ENCODE measurements around the gene BICDL1.
"Not testable (repeated sequence)": the region's sequence is repeated elsewhere in the genome, so short reads cannot be mapped to it uniquely, and the experiment has no call there.

Gene BICDL1, protein sequence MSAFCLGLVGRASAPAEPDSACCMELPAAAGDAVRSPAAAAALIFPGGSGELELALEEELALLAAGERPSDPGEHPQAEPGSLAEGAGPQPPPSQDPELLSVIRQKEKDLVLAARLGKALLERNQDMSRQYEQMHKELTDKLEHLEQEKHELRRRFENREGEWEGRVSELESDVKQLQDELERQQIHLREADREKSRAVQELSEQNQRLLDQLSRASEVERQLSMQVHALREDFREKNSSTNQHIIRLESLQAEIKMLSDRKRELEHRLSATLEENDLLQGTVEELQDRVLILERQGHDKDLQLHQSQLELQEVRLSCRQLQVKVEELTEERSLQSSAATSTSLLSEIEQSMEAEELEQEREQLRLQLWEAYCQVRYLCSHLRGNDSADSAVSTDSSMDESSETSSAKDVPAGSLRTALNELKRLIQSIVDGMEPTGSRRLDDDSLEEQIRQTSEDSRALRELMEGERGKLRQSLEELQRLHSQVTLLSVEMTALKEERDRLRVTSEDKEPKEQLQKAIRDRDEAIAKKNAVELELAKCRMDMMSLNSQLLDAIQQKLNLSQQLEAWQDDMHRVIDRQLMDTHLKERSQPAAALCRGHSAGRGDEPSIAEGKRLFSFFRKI

DNA sequence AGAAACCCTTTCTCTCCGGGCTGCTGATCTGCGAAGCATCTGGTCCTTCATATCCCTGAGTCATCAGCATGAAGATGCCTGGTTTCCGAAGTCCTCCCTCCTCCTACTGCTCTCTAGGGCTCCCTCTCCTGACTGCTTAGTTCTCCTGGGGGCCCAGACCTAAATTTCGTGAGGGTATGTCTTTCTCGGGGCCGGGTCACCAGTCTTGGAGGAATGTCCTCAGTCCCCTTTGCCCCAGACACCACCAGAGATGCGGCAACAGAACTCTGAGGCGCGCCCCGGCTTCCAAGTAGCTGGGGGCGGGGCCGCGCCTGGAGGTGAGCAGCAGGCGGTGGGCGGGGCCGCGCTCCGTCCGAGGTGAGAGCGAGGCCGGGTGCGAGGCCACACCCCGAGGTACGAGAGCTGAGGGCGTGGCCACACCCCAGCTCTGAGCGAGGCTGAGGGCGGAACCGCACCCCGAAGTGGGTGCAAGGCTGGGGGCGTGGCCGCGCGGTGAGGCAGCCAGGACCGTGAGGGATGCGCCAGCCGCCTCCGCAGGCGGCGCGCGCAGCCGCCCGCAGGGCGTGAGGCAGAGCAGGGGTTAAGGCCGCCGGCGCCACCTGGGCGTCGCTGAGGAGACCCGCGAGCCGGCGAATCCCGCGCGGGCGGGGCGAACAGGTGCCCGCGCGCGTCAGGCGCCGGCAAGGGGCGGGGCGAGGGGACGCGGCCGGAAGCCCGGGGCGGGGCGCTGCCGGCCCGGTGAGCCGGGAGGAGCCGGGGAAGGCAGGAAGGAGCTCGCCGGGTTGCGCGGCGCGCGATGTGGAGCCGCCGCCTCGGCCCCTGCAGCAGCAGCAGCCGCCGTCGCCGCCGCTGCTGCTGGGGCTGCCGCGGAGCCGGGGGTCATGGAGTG is at the start of gene BICDL1:
BICDL1 (plus strand) TSS at position 765 of the 889 bp plus-strand sequence. CDS start 633 bp downstream, outside the sequence.
- peak; percentile 98 for DNase-seq (ENCODE audit: low read depth)

DNA sequence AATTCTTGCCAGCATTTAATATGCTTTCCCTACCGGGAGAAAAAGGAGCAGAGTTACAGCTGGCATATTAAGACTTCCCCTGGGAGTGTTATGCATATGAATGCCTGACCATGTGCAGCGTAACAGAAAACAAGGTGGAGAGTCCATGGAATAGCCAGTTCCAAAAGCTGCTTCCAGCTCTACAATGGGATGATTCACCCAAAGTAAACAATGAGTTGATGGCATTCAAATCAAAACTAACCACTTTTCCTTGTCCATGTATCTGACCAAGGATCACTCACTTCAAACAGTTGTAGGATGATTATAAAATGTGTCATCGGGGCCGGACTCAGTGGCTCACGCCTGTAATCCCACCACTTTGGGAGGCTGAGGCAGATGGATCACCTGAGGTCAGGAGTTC is 48.1 kb upstream of the BICDL1 start:
- DNase-seq (ENCODE audit: low read depth) = no peak

DNA sequence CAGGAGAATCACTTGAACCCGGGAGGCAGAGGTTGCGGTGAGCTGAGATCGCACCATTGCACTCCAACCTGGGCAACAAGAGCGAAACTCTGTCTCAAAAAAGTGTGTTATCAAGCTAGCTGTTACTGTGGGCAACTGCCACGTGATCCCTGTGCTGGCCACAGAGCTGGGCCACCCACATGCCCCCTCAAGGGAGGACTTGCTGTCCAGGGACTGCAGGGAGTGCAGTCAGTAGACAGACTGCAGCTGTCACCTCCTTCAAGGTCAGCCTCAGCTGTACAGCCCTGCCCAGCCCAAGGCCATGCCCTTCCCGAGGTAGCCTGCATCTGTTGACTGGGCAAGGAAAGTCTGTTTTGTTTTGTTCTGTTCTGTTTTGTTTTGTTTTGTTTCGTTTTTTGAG is 46.6 kb upstream of the BICDL1 start:
- no peak for DNase-seq (ENCODE audit: low read depth)

DNA sequence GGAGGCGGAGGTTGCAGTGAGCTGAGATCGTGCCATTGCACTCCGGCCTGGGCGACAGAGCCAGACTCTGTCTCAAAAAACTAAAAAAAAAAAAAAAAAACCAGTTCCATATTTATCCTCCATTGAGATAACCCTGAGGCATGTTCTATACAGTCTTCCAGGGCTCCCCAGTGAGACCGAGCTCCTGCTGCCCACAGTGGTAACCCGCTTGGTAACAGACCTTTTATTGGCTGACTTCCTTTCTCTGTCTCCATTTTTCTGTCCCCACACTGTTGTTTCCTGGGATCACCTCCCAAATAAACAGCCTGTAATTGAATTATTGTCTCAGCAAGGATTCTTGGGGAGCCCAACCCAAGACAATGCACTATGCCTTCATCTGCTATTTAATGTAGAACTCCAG is 42.8 kb upstream of the BICDL1 start:
- no peak for DNase-seq (ENCODE audit: low read depth)

- no peak for DNase-seq (ENCODE audit: low read depth)
Measured at GRCh38 chr12:119949145-119949544, 39.9 kb upstream of the BICDL1 start.

GRCh38 chr12:119949594-119949993 is 39.4 kb upstream of the BICDL1 start:
- DNase-seq (ENCODE audit: low read depth) = no peak

- DNase-seq (ENCODE audit: low read depth) = no peak
Measured at GRCh38 chr12:119956047-119956446, 33.0 kb upstream of the BICDL1 start.

- DNase-seq (ENCODE audit: low read depth) = no peak
Measured at GRCh38 chr12:119957135-119957534, 31.9 kb upstream of the BICDL1 start.

GRCh38 chr12:119959435-119959834 is 29.6 kb upstream of the BICDL1 start:
- no peak for DNase-seq (ENCODE audit: low read depth)

- no peak for DNase-seq (ENCODE audit: low read depth)
Measured at GRCh38 chr12:119964123-119964522, 24.9 kb upstream of the BICDL1 start.

GRCh38 chr12:119964929-119965328 is 24.1 kb upstream of the BICDL1 start:
- DNase-seq (ENCODE audit: low read depth) = no peak

DNA sequence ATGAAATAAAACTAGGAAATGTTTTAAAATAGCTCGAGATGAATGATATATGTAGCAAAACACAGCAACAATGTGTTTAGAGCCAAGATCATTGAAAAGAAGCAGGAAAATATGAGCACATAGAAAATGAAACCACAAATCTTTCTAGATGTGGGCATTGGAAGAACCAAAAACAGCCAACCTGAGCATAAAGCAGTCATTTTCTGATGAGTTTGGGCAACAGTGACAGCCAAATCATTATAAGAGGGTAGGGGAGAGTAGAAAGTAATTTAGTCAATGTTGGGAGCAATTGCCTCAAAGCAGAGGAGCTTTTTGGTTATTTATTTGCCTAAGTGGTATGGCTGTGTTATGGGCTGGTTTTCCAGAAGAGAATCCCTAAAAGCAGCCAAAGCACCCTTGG is 8.8 kb upstream of the BICDL1 start:
- DNase-seq (ENCODE audit: low read depth) = no peak

DNA sequence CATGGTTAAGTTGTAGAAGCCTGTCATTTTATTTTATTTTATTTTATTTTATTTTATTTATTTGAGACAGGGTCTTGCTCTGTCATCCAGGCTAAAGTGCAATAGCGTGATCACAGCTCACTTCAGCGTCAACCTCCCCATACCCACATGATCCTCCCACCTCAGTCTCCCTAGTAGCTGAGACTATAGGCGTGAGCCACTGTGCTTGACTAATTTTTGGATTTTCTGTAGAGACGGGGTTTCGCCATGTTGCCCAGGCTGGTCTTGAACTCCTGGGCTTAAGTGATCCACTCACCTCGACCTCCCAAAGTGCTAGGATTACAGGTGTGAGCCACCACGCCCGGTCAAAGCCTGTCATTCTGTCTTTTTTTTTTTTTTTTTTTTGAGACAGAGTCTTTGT is 8.3 kb upstream of the BICDL1 start:
- not testable (repeated sequence) for DNase-seq (ENCODE audit: low read depth)

DNA sequence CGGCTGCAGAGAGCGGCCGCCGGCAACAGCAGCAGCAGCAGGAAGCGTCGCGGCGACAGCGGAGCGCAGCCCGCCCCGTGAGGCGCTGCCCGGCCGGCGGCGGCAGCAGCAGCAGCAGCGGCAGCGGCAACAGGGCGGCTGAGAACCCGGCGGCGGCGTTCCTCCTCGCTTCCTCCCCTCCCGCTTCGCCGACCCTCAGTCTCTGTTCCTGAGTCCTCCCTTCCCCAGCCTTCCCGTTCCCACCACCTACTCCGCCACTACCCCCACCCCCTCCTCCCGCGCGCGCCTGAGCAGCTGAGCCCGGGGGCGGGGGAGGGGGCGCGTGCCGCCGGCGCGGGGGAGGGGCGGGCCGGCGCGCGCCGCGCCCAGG is 310 bp downstream of the BICDL1 start:
- no peak for DNase-seq (ENCODE audit: low read depth)

DNA sequence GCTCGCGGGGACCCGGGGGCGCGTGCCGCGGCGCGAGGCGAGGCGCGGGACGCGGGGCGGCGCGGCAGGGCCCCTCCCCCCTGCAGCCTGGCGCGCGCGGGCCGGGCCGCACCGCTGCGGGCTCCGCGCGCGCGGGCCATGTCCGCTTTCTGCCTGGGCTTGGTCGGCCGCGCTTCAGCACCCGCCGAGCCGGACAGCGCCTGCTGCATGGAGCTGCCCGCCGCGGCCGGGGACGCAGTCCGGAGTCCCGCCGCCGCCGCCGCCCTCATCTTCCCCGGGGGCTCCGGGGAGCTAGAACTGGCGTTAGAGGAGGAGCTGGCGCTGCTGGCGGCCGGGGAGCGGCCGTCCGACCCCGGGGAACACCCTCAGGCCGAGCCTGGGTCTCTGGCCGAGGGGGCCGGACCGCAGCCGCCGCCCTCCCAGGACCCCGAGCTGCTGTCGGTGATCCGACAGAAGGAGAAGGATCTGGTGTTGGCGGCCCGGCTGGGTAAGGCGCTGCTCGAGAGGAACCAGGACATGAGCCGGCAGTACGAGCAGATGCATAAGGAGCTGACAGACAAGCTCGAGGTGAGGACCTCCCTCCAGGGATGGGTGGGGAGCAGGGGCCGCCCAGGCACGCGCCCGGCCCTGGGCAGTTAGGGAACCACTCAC is 820 bp downstream of the BICDL1 start:
- DNase-seq (ENCODE audit: low read depth) = peak; percentile 56

GRCh38 chr12:119990382-119990874 is 1.4 kb downstream of the BICDL1 start:
- no peak for DNase-seq (ENCODE audit: low read depth)

DNA sequence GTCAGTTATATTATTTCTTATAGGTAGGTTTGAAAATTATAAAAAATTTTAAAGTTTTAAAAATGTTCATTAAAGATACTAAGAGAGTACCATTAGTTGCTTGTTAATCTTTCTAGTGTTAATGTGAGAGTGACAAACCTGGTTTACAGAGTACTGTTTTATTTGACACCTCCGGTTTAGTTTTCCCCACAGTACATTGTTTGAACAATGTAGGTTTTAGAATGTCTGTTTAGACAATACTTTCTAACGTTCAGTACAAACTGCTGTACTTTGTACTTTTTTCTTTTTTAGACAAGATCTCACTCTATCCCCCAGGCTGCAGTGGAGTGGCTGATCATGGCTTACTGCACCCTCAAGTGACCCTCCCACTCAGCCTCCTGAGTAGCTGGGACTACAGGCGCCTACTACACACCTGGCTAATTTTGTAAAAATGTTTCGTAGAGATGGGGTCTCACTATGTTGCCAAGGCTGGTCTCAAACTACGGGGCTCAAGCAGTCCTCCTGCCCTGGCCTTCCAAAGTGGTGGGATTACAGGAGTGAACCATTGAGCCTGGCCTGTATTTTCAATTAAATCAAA is 3.2 kb downstream of the BICDL1 start:
- no peak for DNase-seq (ENCODE audit: low read depth)

DNA sequence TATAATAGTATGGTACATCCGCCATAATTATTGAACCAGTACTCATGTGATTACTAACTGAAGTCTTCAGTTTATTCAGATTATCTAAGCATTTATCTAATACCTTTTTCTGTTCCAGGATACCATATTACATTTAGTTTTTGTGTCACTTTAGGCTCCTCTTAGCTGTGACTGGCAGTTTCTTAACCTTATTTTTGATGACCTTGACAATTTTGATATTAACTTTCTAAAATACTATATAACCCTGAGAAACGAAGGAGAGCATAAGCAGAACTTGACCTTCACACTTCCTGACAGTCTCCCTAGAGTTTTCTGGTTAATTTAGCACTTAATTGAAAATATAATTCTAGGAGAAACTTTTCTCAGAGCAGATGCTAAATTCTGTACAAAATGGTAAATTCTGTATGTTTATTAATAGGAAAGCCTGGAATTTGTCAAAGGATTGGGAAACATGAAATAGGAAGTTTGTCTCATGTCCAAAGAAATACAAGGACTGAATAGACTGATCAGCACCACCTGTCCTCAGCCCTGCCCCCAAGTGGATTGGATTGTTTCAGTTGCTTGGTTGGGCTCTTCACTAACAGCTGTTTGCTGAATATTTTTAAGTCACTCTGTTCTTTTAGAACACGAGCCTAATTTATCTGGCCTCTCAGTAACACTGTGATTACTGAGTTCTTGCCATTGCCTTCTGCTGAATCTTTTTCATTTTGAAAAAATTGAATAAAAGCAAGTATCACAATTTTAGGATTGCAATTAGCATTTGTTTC is 6.0 kb downstream of the BICDL1 start:
- no peak for DNase-seq (ENCODE audit: low read depth)

DNA sequence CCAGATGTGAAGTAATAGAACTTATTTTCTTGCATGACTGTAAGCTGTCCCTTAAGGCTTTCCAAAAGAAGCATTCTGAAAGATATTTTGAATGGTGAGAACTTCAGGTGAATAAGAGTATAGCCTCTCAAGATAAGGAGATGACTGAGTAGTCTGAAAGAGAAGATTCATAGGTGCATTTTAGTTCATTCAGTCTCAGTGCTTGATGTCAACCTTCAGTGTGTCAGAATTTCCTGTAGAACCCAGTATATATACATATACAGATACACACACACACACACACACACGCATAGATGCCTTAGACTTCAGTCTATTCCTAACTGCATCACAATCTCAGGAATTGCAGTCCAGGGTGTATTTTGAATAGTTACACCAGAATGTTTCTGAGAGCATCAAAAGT is 7.4 kb downstream of the BICDL1 start:
- DNase-seq (ENCODE audit: low read depth) = no peak

DNA sequence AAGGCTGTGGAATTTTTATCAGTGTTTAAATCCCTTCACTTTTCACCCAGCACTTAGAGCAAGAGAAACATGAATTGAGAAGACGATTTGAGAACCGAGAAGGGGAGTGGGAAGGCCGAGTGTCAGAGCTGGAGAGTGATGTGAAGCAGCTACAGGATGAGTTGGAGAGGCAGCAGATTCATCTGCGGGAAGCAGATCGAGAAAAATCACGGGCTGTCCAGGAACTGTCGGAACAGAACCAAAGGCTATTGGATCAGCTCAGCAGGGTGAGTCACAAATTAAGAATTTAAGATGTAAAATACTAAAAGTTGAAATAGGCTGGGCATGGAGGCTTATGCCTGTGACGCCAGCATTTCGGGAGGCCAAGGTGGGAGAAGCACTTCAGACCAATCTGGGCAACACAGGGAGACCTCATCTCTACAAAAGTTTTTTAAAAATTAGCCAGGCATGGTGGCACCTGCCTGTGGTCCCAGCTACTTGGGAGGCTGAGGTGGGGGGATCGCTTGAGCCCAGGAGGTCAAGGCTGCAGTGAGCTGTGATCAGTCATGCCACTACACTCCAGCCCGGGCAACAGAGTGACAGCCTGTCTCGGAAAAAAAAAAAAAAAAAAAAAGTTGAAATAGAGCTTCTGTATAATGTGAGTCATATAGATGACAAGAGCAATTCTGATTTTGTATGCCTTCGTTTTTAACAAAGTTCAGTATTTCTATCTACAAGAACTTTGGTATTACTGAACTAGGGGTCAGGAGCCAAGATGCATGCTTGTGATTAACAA is 9.6 kb downstream of the BICDL1 start:
- no peak for DNase-seq (ENCODE audit: low read depth)

Measured in stimulated activated CD8-positive, alpha-beta memory T cell treated with anti-CD3 and anti-CD28 coated beads, Interleukin-12 subunit alpha, Interleukin-12 subunit beta, amount 100 ng/mL, for 4 hours (primary cell).